Endothelial cell of umbilical vein (primary cell): ENCODE measurements around the gene MAT2B. TPM values are rescaled to one million over a fixed set of nuclear protein-coding genes. Genes with fewer than 3 reads are reported as not detected.

Experiments used
- BruUV-seq: library from RNA; stranded (reverse); fragments of 400-500 nt; replicated peaks from 2 replicates; lab custom pipeline; 2021; lab: Mats Ljungman, UMichigan
- CTCF ChIA-PET: fragments of 300-600, 350-600 bp; sonication (Branson Sonifier 250); formaldehyde crosslinking; loops from one replicate; lab custom pipeline; 2021; ENCODE audit warnings: antibody characterized with exemption, inconsistent platforms; lab: Charles Lee
- POLR2A ChIA-PET: fragments of 300-600, 350-600 bp; sonication (Branson Sonifier 250); formaldehyde crosslinking; loops from one replicate; lab custom pipeline; 2021; ENCODE audit warnings: antibody characterized with exemption, inconsistent platforms; lab: Charles Lee
- DNase-seq: peaks from one replicate; pipeline ENCODE4 v3.0.0-alpha.2; 2011; ENCODE audit warnings: low read depth, low spot score
- FAIRE-seq: peaks from 2 replicates; lab custom pipeline; 2011; peaks lifted over from hg19 to GRCh38; lab: Jason Lieb, UNC
- H2AFZ ChIP-seq: 2 replicates; pipeline ENCODE4 v1.6.0; 2012; ENCODE audit warnings: low read depth, low read length, control low read depth, inconsistent platforms
- H3K27ac ChIP-seq: 2 replicates; pipeline ENCODE4 v1.5.1; 2011; ENCODE audit warnings: low read depth, mild to moderate bottlenecking, control low read depth, low read length, moderate library complexity; ENCODE audit not compliant: insufficient read depth
- H3K27me3 ChIP-seq, 2 experiments: 2 replicates each; pipeline versions ENCODE4 v1.6.0 to v1.6.1; 2011; ENCODE audit warnings: low read length in 2 of 2, mixed read lengths in 1 of 2; ENCODE audit not compliant: control insufficient read depth in 2 of 2, insufficient read depth in 2 of 2
- H3K36me3 ChIP-seq, 2 experiments: 2 replicates in 1 of 2; 3 replicates in 1 of 2; pipeline ENCODE4 v1.5.1; 2011; ENCODE audit warnings: low read length in 2 of 2, mild to moderate bottlenecking in 1 of 2, moderate library complexity in 1 of 2; ENCODE audit not compliant: control insufficient read depth in 2 of 2, insufficient read depth in 2 of 2; ENCODE audit errors: extremely low read depth in 1 of 2
- H3K4me1 ChIP-seq: 3 replicates; pipeline ENCODE4 v1.5.1; 2011; ENCODE audit warnings: mild to moderate bottlenecking, low read length; ENCODE audit not compliant: control insufficient read depth, insufficient read depth; ENCODE audit errors: extremely low read depth
- H3K4me2 ChIP-seq: 2 replicates; pipeline ENCODE4 v1.6.1; 2011; ENCODE audit warnings: low read length, control low read depth, mixed read lengths; ENCODE audit not compliant: insufficient read depth
- H3K4me3 ChIP-seq, 3 experiments: fragments of 200-600 bp in 1 of 3; sonication (generic), shearing (Covaris generic) in 1 of 3; replicated peaks in 1 of 3; 2 replicates each; pipeline ENCODE4 v1.5.1; 2011 to 2016; ENCODE audit warnings: control low read depth in 3 of 3, low read length in 3 of 3, mild to moderate bottlenecking in 2 of 3, inconsistent platforms in 1 of 3, low read depth in 1 of 3, moderate library complexity in 1 of 3; ENCODE audit not compliant: insufficient read depth in 1 of 3
- H3K79me2 ChIP-seq: 2 replicates; pipeline ENCODE4 v1.6.0; 2012; ENCODE audit warnings: low read length, inconsistent platforms; ENCODE audit not compliant: control insufficient read depth, insufficient read depth
- H3K9ac ChIP-seq: replicated peaks from 2 replicates; pipeline ENCODE3; 2011; ENCODE audit warnings: low read length, control low read depth; ENCODE audit not compliant: insufficient read depth; ENCODE audit errors: extremely low read depth
- H3K9me1 ChIP-seq: replicated peaks from 3 replicates; pipeline ENCODE4 v1.6.0; 2011; ENCODE audit warnings: mild to moderate bottlenecking, low read length; ENCODE audit not compliant: control insufficient read depth, insufficient read depth; ENCODE audit errors: extremely low read depth
- H3K9me3 ChIP-seq: replicated peaks from 2 replicates; pipeline ENCODE4 v1.5.1; 2012; ENCODE audit warnings: low read length, inconsistent platforms; ENCODE audit not compliant: control insufficient read depth, insufficient read depth
- H4K20me1 ChIP-seq: replicated peaks from 2 replicates; pipeline ENCODE3; 2011; ENCODE audit warnings: mild to moderate bottlenecking, low read length; ENCODE audit not compliant: control insufficient read depth, insufficient read depth; ENCODE audit errors: extremely low read depth
- EZH2 ChIP-seq: IDR thresholded peaks from 2 replicates; pipeline ENCODE4 v1.6.1; 2012; ENCODE audit warnings: borderline replicate concordance, low read depth, mild to moderate bottlenecking, moderate library complexity, low read length, inconsistent platforms; ENCODE audit not compliant: severe bottlenecking
- FOS ChIP-seq: IDR thresholded peaks from 2 replicates; pipeline ENCODE4 v1.6.1; 2011; ENCODE audit warnings: mild to moderate bottlenecking, low read length, moderate library complexity, borderline replicate concordance; ENCODE audit not compliant: insufficient read depth
- GATA2 ChIP-seq: IDR thresholded peaks from 2 replicates; pipeline ENCODE4 v1.7.0; 2011; ENCODE audit warnings: low read depth, mild to moderate bottlenecking, moderate library complexity, mixed read lengths, low read length; ENCODE audit not compliant: insufficient read length, insufficient read depth
- JUN ChIP-seq: IDR thresholded peaks from 2 replicates; pipeline ENCODE4 v1.6.1; 2011; ENCODE audit warnings: borderline replicate concordance, low read depth; ENCODE audit not compliant: insufficient read length, insufficient read depth
- MYC ChIP-seq: IDR thresholded peaks from one replicate; pipeline ENCODE4 v1.6.1; 2011; ENCODE audit warnings: mild to moderate bottlenecking, low read depth, low read length
- POLR2A ChIP-seq: IDR thresholded peaks from 2 replicates; pipeline ENCODE4 v1.6.1; 2012; ENCODE audit warnings: low read depth, mild to moderate bottlenecking, control low read depth, low read length
- POLR2AphosphoS5 ChIP-seq: IDR thresholded peaks from 2 replicates; pipeline ENCODE4 v1.6.1; 2012; ENCODE audit warnings: low read depth, mild to moderate bottlenecking, control low read depth, low read length, moderate library complexity; ENCODE audit not compliant: insufficient read depth
- dilution Hi-C: fragments of 300-500 bp; cut with MboI; formaldehyde crosslinking; loops from one replicate; pipeline ENCODE4 v1.15.0; 2019; ENCODE audit warnings: low sequenced_read_pairs; ENCODE audit not compliant: extremely low pct_ligation_motif_present
- intact Hi-C: fragments of 100-400 bp; cut with micrococcal nuclease; formaldehyde crosslinking; loops from one replicate; pipeline ENCODE4 v1.10.0; 2022
- polyA plus RNA-seq, 4 experiments: library from polyadenylated mRNA; depleted of rRNA in 3 of 4; stranded (reverse) in 3 of 4; unstranded in 1 of 4; fragments of >200 nt; gene quantifications; 2 replicates each; pipeline versions ENCODE4 v1.2.1 to v1.2.3, GENCODE V29; 2011 to 2012; ENCODE audit warnings: missing spikeins in 1 of 4
- total RNA-seq: library from RNA; stranded (reverse); gene quantifications from 2 replicates; pipeline ENCODE4 v1.2.3, GENCODE V29; 2021
- TF ChIP-seq, protein P1 (sequence below), 2 donors: IDR thresholded peaks; 1 replicate in 1 of 2; 2 replicates in 1 of 2; pipeline ENCODE4 v1.5.1; 2011; ENCODE audit warnings: low read length in 2 of 2, mild to moderate bottlenecking in 2 of 2, moderate library complexity in 2 of 2, control low read depth in 1 of 2, inconsistent platforms in 1 of 2, low read depth in 1 of 2; ENCODE audit not compliant: insufficient read depth in 1 of 2; ENCODE audit errors: extremely low read depth in 1 of 2
- TF ChIP-seq, protein P2 (sequence below): IDR thresholded peaks from 2 replicates; pipeline ENCODE4 v1.6.1; 2011; ENCODE audit not compliant: insufficient read depth, insufficient read length

MAT2B gene
- total and polyA plus RNA-seq, 2 donors (not counting 3 experiments of a cell fraction or from before 2014, with no cell fraction given), result 41.5 to 101 TPM

DNA sequence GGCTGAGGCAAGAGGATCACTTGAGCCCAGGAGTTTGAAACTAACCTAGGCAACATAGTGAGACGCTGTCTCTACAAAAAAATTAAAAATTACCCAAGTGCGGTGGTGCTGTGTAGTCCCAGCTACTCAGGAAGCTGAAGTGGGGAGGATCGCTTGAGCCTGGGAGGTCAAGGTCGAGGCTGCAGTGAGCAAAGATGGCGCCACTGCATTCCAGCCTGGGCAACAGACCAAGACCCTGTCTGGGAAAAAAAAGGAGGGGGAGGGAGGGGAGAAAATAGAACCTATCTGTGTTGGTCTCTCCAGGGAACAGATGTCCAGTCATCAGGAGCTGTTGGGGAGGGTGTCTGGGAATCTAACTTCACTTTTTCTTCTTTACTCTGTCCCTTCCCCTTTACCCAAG, 24.3 kb downstream of the MAT2B start:
- CTCF ChIA-PET, result no interaction called here
- Histone ChIP-seq H3K9me1 (no peaks in the 10 kb centered on the region), H3K4me1 (no peaks in the 10 kb centered on the region), H2AFZ (no peak overlapping the region), H4K20me1 (no peaks in the 10 kb centered on the region), H3K27ac (no peak overlapping the region), H3K36me3 (no peaks in the 10 kb centered on the region), H3K27me3 (peaks cover 0 to 2% of the 10 kb centered on the region in 2 experiments), H3K4me3 (no peak overlapping the region), H3K79me2 (no peaks in the 10 kb centered on the region), H3K9ac (no peak overlapping the region), H3K4me2 (no peak overlapping the region), H3K9me3 (no peaks in the 10 kb centered on the region)
- BruUV-seq, result no TSS peak
- DNase-seq (no peak), FAIRE-seq (no peak)
- intact Hi-C loops, result no loop called here
- no peak for TF ChIP-seq POLR2A
- TF ChIP-seq JUN, result no peak
- TF ChIP-seq GATA2, result no peak
- TF ChIP-seq POLR2AphosphoS5, result no peak
- TF ChIP-seq, protein P1, sequence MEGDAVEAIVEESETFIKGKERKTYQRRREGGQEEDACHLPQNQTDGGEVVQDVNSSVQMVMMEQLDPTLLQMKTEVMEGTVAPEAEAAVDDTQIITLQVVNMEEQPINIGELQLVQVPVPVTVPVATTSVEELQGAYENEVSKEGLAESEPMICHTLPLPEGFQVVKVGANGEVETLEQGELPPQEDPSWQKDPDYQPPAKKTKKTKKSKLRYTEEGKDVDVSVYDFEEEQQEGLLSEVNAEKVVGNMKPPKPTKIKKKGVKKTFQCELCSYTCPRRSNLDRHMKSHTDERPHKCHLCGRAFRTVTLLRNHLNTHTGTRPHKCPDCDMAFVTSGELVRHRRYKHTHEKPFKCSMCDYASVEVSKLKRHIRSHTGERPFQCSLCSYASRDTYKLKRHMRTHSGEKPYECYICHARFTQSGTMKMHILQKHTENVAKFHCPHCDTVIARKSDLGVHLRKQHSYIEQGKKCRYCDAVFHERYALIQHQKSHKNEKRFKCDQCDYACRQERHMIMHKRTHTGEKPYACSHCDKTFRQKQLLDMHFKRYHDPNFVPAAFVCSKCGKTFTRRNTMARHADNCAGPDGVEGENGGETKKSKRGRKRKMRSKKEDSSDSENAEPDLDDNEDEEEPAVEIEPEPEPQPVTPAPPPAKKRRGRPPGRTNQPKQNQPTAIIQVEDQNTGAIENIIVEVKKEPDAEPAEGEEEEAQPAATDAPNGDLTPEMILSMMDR (IDR thresholded peaks at IDR 0.05; ENCODE audit: extremely low read depth in 1 of 2, insufficient read depth in 1 of 2, low read depth in 1 of 2, low read length in 2 of 2), result no peak
- TF ChIP-seq, protein P2, sequence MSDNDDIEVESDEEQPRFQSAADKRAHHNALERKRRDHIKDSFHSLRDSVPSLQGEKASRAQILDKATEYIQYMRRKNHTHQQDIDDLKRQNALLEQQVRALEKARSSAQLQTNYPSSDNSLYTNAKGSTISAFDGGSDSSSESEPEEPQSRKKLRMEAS, result no peak
- no peak for TF ChIP-seq FOS
- TF ChIP-seq EZH2, result no peak
- no peak for TF ChIP-seq MYC
- dilution Hi-C loops, result no loop called here
- POLR2A ChIA-PET, result no interaction called here
